NCI-H510A treated with DMSO at 0.1 percent for 48 hours (cell line): ENCODE results near the gene SCAF11.

Source experiments
- DNase-seq: peaks from one replicate; lab custom pipeline; 2025; lab: John Stamatoyannopoulos, UW

Gene SCAF11

GRCh38 chr12:45978108-45978507 is 12.3 kb downstream of the SCAF11 start:
- no peak for DNase-seq

- DNase-seq = no peak
Measured at GRCh38 chr12:45977620-45978019, 12.8 kb downstream of the SCAF11 start.

GRCh38 chr12:45975506-45975905 is 14.9 kb downstream of the SCAF11 start:
- DNase-seq = no peak

GRCh38 chr12:45974883-45975282 is 15.5 kb downstream of the SCAF11 start:
- no peak for DNase-seq

GRCh38 chr12:45974171-45974719 is 16.1 kb downstream of the SCAF11 start:
- DNase-seq = no peak

GRCh38 chr12:45973526-45973925 is 16.8 kb downstream of the SCAF11 start:
- DNase-seq = no peak

GRCh38 chr12:45970391-45970790 is 20.0 kb downstream of the SCAF11 start:
- no peak for DNase-seq

- DNase-seq = no peak
Measured at GRCh38 chr12:45969084-45969483, 21.3 kb downstream of the SCAF11 start.

- DNase-seq = no peak
Measured at GRCh38 chr12:45966486-45966885, 23.9 kb downstream of the SCAF11 start.

- no peak for DNase-seq
Measured at GRCh38 chr12:45962553-45963325, 27.6 kb downstream of the SCAF11 start.

GRCh38 chr12:45959728-45960127 is 30.6 kb downstream of the SCAF11 start:
- no peak for DNase-seq

GRCh38 chr12:45959025-45959424 is 31.3 kb downstream of the SCAF11 start:
- DNase-seq = no peak

- no peak for DNase-seq
Measured at GRCh38 chr12:45948546-45948945, 41.8 kb downstream of the SCAF11 start.

GRCh38 chr12:45946435-45946834 is 43.9 kb downstream of the SCAF11 start:
- no peak for DNase-seq

- DNase-seq = no peak
Measured at GRCh38 chr12:45944771-45945170, 45.6 kb downstream of the SCAF11 start.

- no peak for DNase-seq
Measured at GRCh38 chr12:45939759-45940158, 50.6 kb downstream of the SCAF11 start.

GRCh38 chr12:45938566-45938965 is 51.8 kb downstream of the SCAF11 start:
- DNase-seq = no peak

- no peak for DNase-seq
Measured at GRCh38 chr12:45934956-45935355, 55.4 kb downstream of the SCAF11 start.

- DNase-seq = no peak
Measured at GRCh38 chr12:45933504-45933903, 56.9 kb downstream of the SCAF11 start.

GRCh38 chr12:45930369-45930768 is 60.0 kb downstream of the SCAF11 start:
- no peak for DNase-seq

- DNase-seq = no peak
Measured at GRCh38 chr12:45928309-45928708, 62.1 kb downstream of the SCAF11 start.

GRCh38 chr12:45918818-45919217 is 71.6 kb downstream of the SCAF11 start:
- no peak for DNase-seq

GRCh38 chr12:45915405-45915804 is 75.0 kb downstream of the SCAF11 start:
- no peak for DNase-seq

GRCh38 chr12:45914090-45914489 is 76.3 kb downstream of the SCAF11 start:
- DNase-seq = no peak
